Measurements from ENCODE around the gene ZNF19.

DNA sequence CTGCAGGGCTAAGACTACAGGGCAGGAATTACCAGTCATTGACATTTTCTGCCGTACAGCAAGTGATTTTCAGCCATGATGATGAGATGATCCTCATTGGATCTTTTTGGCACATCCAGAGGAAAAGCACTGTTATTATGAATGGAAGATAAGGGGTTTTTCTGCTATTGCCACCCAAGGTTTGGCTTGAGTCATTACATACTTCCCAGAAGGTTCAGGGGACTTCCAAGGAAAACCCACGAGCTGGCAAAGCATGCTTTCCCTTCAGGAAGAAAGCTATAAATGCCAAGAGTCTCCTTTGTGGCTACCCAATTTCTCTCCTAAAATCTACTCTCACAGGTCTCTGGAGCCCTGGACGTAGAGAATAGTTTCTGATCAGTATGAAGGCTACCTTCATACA, 43.2 kb upstream of the ZNF19 start:
- no peak for TF ChIP-seq CTCF (IDR thresholded peaks at IDR 0.05; ENCODE audit: control extremely low read depth in 1 of 3, insufficient read depth in 1 of 3, low read depth in 1 of 3, low read length in 3 of 3)
- no peak for TF ChIP-seq JUND (IDR thresholded peaks at IDR 0.05; ENCODE audit: low read length)
- TF ChIP-seq CEBPB (IDR thresholded peaks at IDR 0.05; ENCODE audit: low read depth, low read length): no peak
- no peak for TF ChIP-seq ZNF274 (IDR thresholded peaks at IDR 0.05; ENCODE audit: borderline replicate concordance, extremely low read depth, low read length)
- TF ChIP-seq CHD2 (IDR thresholded peaks at IDR 0.05; ENCODE audit: low read length): no peak
- TF ChIP-seq RAD21 (IDR thresholded peaks at IDR 0.05 in 1 of 2, conservative IDR thresholded peaks at IDR 0.05 in 1 of 2; ENCODE audit: low read depth in 2 of 2, low read length in 2 of 2): no peak

Measured in H1 (cell line).